ENCODE results near the gene TLL1.

Gene TLL1

DNA sequence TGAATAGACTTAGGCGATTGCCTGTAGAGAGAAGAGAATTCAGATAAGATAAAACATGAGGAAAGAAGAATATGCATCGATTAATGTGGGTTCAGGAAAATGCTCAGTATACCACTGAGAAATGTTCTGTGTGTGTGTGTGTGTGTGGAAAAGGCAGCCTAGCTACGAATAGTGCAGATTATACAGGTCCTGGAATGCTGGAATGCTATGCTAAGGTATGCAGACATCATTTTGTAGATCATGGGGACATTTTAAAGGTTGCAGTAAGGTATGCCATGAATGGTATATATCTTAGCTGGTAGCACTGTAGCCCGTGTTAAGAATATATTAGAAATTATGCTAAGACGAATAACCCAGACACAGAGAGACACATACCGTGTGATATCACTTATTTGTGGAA lies 267.9 kb downstream of the TLL1 start:
- intact Hi-C loops (cut with micrococcal nuclease): no loop called here
- no peak overlapping the region for H3K4me3 Mint-ChIP-seq
- H3K36me3 Mint-ChIP-seq (ENCODE audit: low read depth): no peaks in the 10 kb centered on the region
- H3K4me1 Mint-ChIP-seq (ENCODE audit: low read depth): no peaks in the 10 kb centered on the region
- no peaks in the 10 kb centered on the region for H3K27me3 Mint-ChIP-seq
- H3K27ac Mint-ChIP-seq: no peak overlapping the region
- H3K9me3 Mint-ChIP-seq: no peaks in the 10 kb centered on the region

DNA sequence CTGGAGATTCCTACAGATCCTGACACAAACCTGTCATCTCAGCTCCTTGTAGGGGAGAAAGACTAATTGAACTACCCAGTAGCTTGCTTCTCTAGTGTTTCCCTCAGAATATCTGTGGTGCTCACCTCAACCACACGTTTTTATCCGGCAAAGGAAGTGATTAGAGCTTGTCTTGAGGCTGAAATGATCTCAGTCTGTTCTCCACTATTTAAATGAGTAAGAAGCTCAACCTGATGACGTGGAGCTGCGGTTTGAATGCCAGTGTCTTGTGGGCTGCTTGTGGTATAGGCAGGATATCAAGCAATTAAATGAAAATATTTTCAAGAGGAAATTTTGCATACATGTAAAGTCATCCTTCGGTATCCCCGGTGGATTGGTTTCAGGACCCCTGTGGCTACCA lies 270.2 kb downstream of the TLL1 start:
- Mint-ChIP-seq H3K36me3 (ENCODE audit: low read depth) (no peaks in the 10 kb centered on the region), H3K9me3 (no peaks in the 10 kb centered on the region), H3K27ac (no peak overlapping the region), H3K4me3 (no peak overlapping the region), H3K4me1 (ENCODE audit: low read depth) (no peaks in the 10 kb centered on the region), H3K27me3 (no peaks in the 10 kb centered on the region)
- intact Hi-C loops (cut with micrococcal nuclease): no loop called here

DNA sequence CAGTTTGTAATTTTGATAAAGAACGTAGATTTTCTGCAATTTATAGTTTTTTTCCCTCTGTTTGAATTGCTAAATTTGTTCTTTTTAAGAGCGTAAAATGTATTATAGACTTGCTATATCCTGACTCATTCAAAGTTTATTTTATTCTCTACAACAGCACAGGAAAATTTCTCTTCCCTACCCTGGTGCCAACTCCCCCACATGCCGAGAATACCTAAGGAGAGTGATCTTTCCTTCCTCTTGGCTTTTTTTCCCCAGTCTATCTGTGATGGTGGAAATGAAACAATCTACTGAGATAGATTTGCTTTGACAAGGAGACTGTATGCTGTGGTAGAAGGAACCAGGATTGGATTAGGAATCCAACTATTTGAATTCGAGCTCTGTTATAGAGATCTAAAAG lies 271.6 kb downstream of the TLL1 start:
- intact Hi-C loops (cut with micrococcal nuclease): no loop called here
- Mint-ChIP-seq H3K4me3 (no peak overlapping the region), H3K9me3 (no peaks in the 10 kb centered on the region), H3K36me3 (ENCODE audit: low read depth) (no peaks in the 10 kb centered on the region), H3K27me3 (no peaks in the 10 kb centered on the region), H3K4me1 (ENCODE audit: low read depth) (no peaks in the 10 kb centered on the region), H3K27ac (no peak overlapping the region)

DNA sequence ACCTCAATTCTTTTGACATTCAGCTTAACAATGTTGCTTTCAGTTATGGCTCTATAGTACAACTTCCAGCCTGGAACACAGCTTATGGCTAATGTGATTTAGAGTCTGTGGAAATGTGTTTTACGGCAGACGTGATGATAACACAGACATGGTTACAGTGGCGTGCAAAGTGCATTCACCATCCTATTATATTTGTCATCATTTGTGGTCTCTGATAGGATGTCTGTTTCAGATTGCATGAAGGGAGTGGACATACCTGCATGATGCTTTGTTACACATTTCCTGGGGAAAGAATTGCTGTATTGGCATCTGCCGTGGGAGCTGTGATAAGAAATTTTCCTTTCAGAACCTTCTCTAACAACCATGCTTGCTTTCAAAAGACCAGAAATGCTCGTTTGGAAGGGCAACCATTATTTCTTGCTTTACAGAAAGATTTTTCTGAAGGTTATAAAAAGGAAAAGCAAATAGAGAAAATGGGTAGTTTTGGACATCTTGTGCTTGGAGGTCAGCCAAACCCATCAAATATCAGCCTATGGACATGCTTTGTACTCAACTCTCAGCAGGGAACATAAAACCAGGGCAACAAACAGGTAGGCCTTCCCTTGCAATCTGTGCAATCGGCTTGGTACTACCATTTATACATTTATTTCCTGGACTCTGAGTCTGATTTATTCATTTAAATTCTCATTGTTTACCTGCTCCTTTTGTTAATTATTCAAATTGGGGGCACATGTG lies 273.9 kb downstream of the TLL1 start:
- H3K4me1 Mint-ChIP-seq (ENCODE audit: low read depth): no peaks in the 10 kb centered on the region
- intact Hi-C loops (cut with micrococcal nuclease): no loop called here
- H3K36me3 Mint-ChIP-seq (ENCODE audit: low read depth): no peaks in the 10 kb centered on the region
- no peak overlapping the region for H3K4me3 Mint-ChIP-seq
- no peak overlapping the region for H3K27ac Mint-ChIP-seq
- H3K9me3 Mint-ChIP-seq: no peaks in the 10 kb centered on the region
- H3K27me3 Mint-ChIP-seq: no peaks in the 10 kb centered on the region

Data from dendritic cell treated with granulocyte-macrophage colony-stimulating factor and Interleukin-4, amounts not matched to agents 40 ng/mL and 50 ng/mL, for 4 days (primary cell).